Muscle layer of colon (tissue), 2 donors: ENCODE data around the gene CBLB.

ENCODE experiments used
- H3K27ac ChIP-seq: one replicate; pipeline ENCODE4 v1.7.0; 2013; ENCODE audit warnings: low read depth, mild to moderate bottlenecking, low read length, moderate library complexity
- H3K27me3 ChIP-seq, 2 donors: one replicate each; pipeline ENCODE4 v1.7.0; 2013; ENCODE audit warnings: low read length in 2 of 2, mild to moderate bottlenecking in 2 of 2; ENCODE audit not compliant: insufficient read depth in 2 of 2, control insufficient read depth in 1 of 2
- H3K36me3 ChIP-seq: one replicate; pipeline ENCODE4 v1.7.0; 2013; ENCODE audit warnings: mild to moderate bottlenecking, low read length; ENCODE audit not compliant: insufficient read depth
- H3K4me1 ChIP-seq: one replicate; pipeline ENCODE4 v1.7.0; 2013; ENCODE audit warnings: mild to moderate bottlenecking, low read length; ENCODE audit not compliant: insufficient read depth
- H3K4me3 ChIP-seq, 2 donors: one replicate each; pipeline ENCODE4 v1.7.0; 2013; ENCODE audit warnings: low read length in 2 of 2, low read depth in 1 of 2, mild to moderate bottlenecking in 1 of 2, moderate library complexity in 1 of 2
- H3K9ac ChIP-seq: one replicate; pipeline ENCODE4 v1.7.0; 2013; ENCODE audit warnings: low read length
- H3K9me3 ChIP-seq: one replicate; pipeline ENCODE4 v1.7.0; 2013; ENCODE audit warnings: mild to moderate bottlenecking, low read length
- donor health status: abdominal sarcoma.
- donor health status: Adenocarcinoma of cecum.

Gene CBLB

GRCh38 chr3:105672996-105673395, 195.8 kb downstream of the CBLB start:
- Histone ChIP-seq H3K36me3 (peaks cover 16% of the 10 kb centered on the region), H3K9ac (no peak overlapping the region), H3K27me3 (no peaks in the 10 kb centered on the region), H3K4me1 (no peaks in the 10 kb centered on the region), H3K4me3 (no peak overlapping the region), H3K9me3 (no peaks in the 10 kb centered on the region), H3K27ac (no peak overlapping the region)

- H3K4me1 ChIP-seq, result no peaks in the 10 kb centered on the region
- H3K27ac ChIP-seq, result no peak overlapping the region
- peaks cover 7% of the 10 kb centered on the region for H3K36me3 ChIP-seq
- no peak overlapping the region for H3K4me3 ChIP-seq
- H3K9ac ChIP-seq, result no peak overlapping the region
- H3K9me3 ChIP-seq, result no peaks in the 10 kb centered on the region
- H3K27me3 ChIP-seq, result no peaks in the 10 kb centered on the region
Measured at GRCh38 chr3:105662306-105662705, 206.5 kb downstream of the CBLB start.

- peaks cover 7% of the 10 kb centered on the region for H3K36me3 ChIP-seq
- no peak overlapping the region for H3K9ac ChIP-seq
- H3K27me3 ChIP-seq, result no peaks in the 10 kb centered on the region
- no peaks in the 10 kb centered on the region for H3K9me3 ChIP-seq
- H3K4me1 ChIP-seq, result no peaks in the 10 kb centered on the region
- no peak overlapping the region for H3K27ac ChIP-seq
- no peak overlapping the region for H3K4me3 ChIP-seq
Measured at GRCh38 chr3:105661461-105661860, 207.4 kb downstream of the CBLB start.

- Histone ChIP-seq H3K4me1 (no peaks in the 10 kb centered on the region), H3K27ac (no peak overlapping the region), H3K4me3 (no peak overlapping the region), H3K9me3 (no peaks in the 10 kb centered on the region), H3K36me3 (peaks cover 7% of the 10 kb centered on the region), H3K9ac (no peak overlapping the region), H3K27me3 (no peaks in the 10 kb centered on the region)
Measured at GRCh38 chr3:105656651-105657504, 211.9 kb downstream of the CBLB start.

GRCh38 chr3:105653868-105654267, 214.9 kb downstream of the CBLB start:
- Histone ChIP-seq H3K27me3 (no peaks in the 10 kb centered on the region), H3K4me3 (no peak overlapping the region), H3K4me1 (no peaks in the 10 kb centered on the region), H3K9me3 (no peaks in the 10 kb centered on the region), H3K27ac (no peak overlapping the region), H3K9ac (no peak overlapping the region), H3K36me3 (peaks cover 3% of the 10 kb centered on the region)

- Histone ChIP-seq H3K4me3 (no peak overlapping the region), H3K27ac (no peak overlapping the region)
Measured at GRCh38 chr3:105653166-105653565, 215.6 kb downstream of the CBLB start.

GRCh38 chr3:105649480-105649879, 219.3 kb downstream of the CBLB start:
- H3K4me1 ChIP-seq, result no peaks in the 10 kb centered on the region
- no peak overlapping the region for H3K4me3 ChIP-seq
- no peak overlapping the region for H3K27ac ChIP-seq
- no peaks in the 10 kb centered on the region for H3K27me3 ChIP-seq
- no peaks in the 10 kb centered on the region for H3K36me3 ChIP-seq
- H3K9me3 ChIP-seq, result no peaks in the 10 kb centered on the region
- H3K9ac ChIP-seq, result no peak overlapping the region

More at GRCh38 chr3:105653166-105653565, 215.6 kb downstream of the CBLB start:
- H3K9me3 ChIP-seq, result no peaks in the 10 kb centered on the region
- no peaks in the 10 kb centered on the region for H3K4me1 ChIP-seq
- H3K27me3 ChIP-seq, result no peaks in the 10 kb centered on the region
- H3K36me3 ChIP-seq, result no peaks in the 10 kb centered on the region
- no peak overlapping the region for H3K9ac ChIP-seq

GRCh38 chr3:105647047-105647446, 221.8 kb downstream of the CBLB start:
- no peaks in the 10 kb centered on the region for H3K27me3 ChIP-seq
- H3K36me3 ChIP-seq, result no peaks in the 10 kb centered on the region
- no peaks in the 10 kb centered on the region for H3K9me3 ChIP-seq
- no peak overlapping the region for H3K4me3 ChIP-seq
- no peaks in the 10 kb centered on the region for H3K4me1 ChIP-seq
- no peak overlapping the region for H3K27ac ChIP-seq
- H3K9ac ChIP-seq, result no peak overlapping the region

GRCh38 chr3:105639131-105639530, 229.7 kb downstream of the CBLB start:
- no peaks in the 10 kb centered on the region for H3K9me3 ChIP-seq
- no peak overlapping the region for H3K9ac ChIP-seq
- H3K27me3 ChIP-seq, result no peaks in the 10 kb centered on the region
- H3K4me3 ChIP-seq, result no peak overlapping the region
- no peaks in the 10 kb centered on the region for H3K4me1 ChIP-seq
- no peak overlapping the region for H3K27ac ChIP-seq
- H3K36me3 ChIP-seq, result no peaks in the 10 kb centered on the region

GRCh38 chr3:105634708-105635107, 234.1 kb downstream of the CBLB start:
- H3K27ac ChIP-seq, result no peak overlapping the region
- H3K36me3 ChIP-seq, result no peaks in the 10 kb centered on the region
- H3K4me3 ChIP-seq, result no peak overlapping the region
- no peaks in the 10 kb centered on the region for H3K4me1 ChIP-seq
- no peaks in the 10 kb centered on the region for H3K9me3 ChIP-seq
- H3K27me3 ChIP-seq, result no peaks in the 10 kb centered on the region
- H3K9ac ChIP-seq, result no peak overlapping the region

GRCh38 chr3:105629718-105630117, 239.1 kb downstream of the CBLB start:
- Histone ChIP-seq H3K9ac (no peak overlapping the region), H3K9me3 (no peaks in the 10 kb centered on the region), H3K4me3 (no peak overlapping the region), H3K36me3 (no peaks in the 10 kb centered on the region), H3K27ac (no peak overlapping the region), H3K27me3 (no peaks in the 10 kb centered on the region), H3K4me1 (no peaks in the 10 kb centered on the region)

GRCh38 chr3:105626739-105627138, 242.1 kb downstream of the CBLB start:
- Histone ChIP-seq H3K9ac (no peak overlapping the region), H3K27ac (no peak overlapping the region), H3K4me1 (no peaks in the 10 kb centered on the region), H3K9me3 (no peaks in the 10 kb centered on the region), H3K4me3 (no peak overlapping the region), H3K36me3 (no peaks in the 10 kb centered on the region), H3K27me3 (no peaks in the 10 kb centered on the region)
